ENCODE measurements around the gene C5orf46.
"Not testable (repeated sequence)": the region's sequence is repeated elsewhere in the genome, so short reads cannot be mapped to it uniquely, and the experiment has no call there.

Gene C5orf46

GRCh38 chr5:147887930-147888329 lies 18.4 kb downstream of the C5orf46 start:
- Histone ChIP-seq H3K4me1 (ENCODE audit: control insufficient read depth, insufficient read depth, low read length) (peaks cover 9% of the 10 kb centered on the region), H3K4me3 (ENCODE audit: low read length) (no peak overlapping the region), H3K9me3 (ENCODE audit: control insufficient read depth, low read length) (no peaks in the 10 kb centered on the region), H3K36me3 (ENCODE audit: control insufficient read depth, insufficient read depth, low read length) (no peaks in the 10 kb centered on the region), H3K9ac (ENCODE audit: low read length) (no peak overlapping the region), H3K27me3 (ENCODE audit: control insufficient read depth, insufficient read depth, low read length) (no peaks in the 10 kb centered on the region)

GRCh38 chr5:147887026-147887627 lies 19.2 kb downstream of the C5orf46 start:
- no peak overlapping the region for H3K9ac ChIP-seq (ENCODE audit: low read length)
- H3K4me3 ChIP-seq (ENCODE audit: low read length) = no peak overlapping the region
- no peaks in the 10 kb centered on the region for H3K36me3 ChIP-seq (ENCODE audit: control insufficient read depth, insufficient read depth, low read length)
- H3K9me3 ChIP-seq (ENCODE audit: control insufficient read depth, low read length) = no peaks in the 10 kb centered on the region
- peaks cover 3% of the 10 kb centered on the region for H3K4me1 ChIP-seq (ENCODE audit: control insufficient read depth, insufficient read depth, low read length)
- H3K27me3 ChIP-seq (ENCODE audit: control insufficient read depth, insufficient read depth, low read length) = no peaks in the 10 kb centered on the region

GRCh38 chr5:147882586-147883313 lies 23.6 kb downstream of the C5orf46 start:
- H3K4me1 ChIP-seq (ENCODE audit: control insufficient read depth, insufficient read depth, low read length) = no peaks in the 10 kb centered on the region
- H3K36me3 ChIP-seq (ENCODE audit: control insufficient read depth, insufficient read depth, low read length) = no peaks in the 10 kb centered on the region
- no peaks in the 10 kb centered on the region for H3K27me3 ChIP-seq (ENCODE audit: control insufficient read depth, insufficient read depth, low read length)
- H3K9ac ChIP-seq (ENCODE audit: low read length) = no peak overlapping the region
- no peak overlapping the region for H3K4me3 ChIP-seq (ENCODE audit: low read length)
- no peaks in the 10 kb centered on the region for H3K9me3 ChIP-seq (ENCODE audit: control insufficient read depth, low read length)

GRCh38 chr5:147880487-147880886 lies 25.9 kb downstream of the C5orf46 start:
- Histone ChIP-seq H3K4me3 (ENCODE audit: low read length) (no peak overlapping the region), H3K4me1 (ENCODE audit: control insufficient read depth, insufficient read depth, low read length) (no peaks in the 10 kb centered on the region), H3K9ac (ENCODE audit: low read length) (no peak overlapping the region), H3K9me3 (ENCODE audit: control insufficient read depth, low read length) (no peaks in the 10 kb centered on the region), H3K36me3 (ENCODE audit: control insufficient read depth, insufficient read depth, low read length) (no peaks in the 10 kb centered on the region), H3K27me3 (ENCODE audit: control insufficient read depth, insufficient read depth, low read length) (no peaks in the 10 kb centered on the region)

DNA sequence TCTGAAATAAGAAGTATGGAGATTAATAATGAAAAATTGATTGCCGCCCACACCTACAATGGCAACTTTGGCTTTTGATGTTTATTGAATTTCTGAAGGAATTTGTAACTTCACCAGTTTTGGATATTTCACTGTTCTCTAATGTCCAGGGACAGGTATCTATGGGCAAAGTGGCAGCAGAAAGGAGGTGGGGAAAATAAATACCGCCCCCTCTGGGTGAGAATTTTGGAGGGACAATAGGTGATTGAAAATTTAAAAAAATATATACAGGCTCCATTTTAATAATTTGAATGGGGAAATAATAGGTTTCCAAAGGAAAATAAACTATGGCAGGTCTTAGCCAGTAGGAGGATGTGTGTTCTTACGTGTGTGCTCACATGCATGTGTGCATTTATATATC lies 26.6 kb downstream of the C5orf46 start:
- no peak overlapping the region for H3K4me3 ChIP-seq (ENCODE audit: low read length)
- H3K9me3 ChIP-seq (ENCODE audit: control insufficient read depth, low read length) = no peaks in the 10 kb centered on the region
- no peak overlapping the region for H3K9ac ChIP-seq (ENCODE audit: low read length)
- H3K27me3 ChIP-seq (ENCODE audit: control insufficient read depth, insufficient read depth, low read length) = no peaks in the 10 kb centered on the region
- H3K36me3 ChIP-seq (ENCODE audit: control insufficient read depth, insufficient read depth, low read length) = no peaks in the 10 kb centered on the region
- H3K4me1 ChIP-seq (ENCODE audit: control insufficient read depth, insufficient read depth, low read length) = no peaks in the 10 kb centered on the region

- H3K4me3 ChIP-seq (ENCODE audit: low read length) = no peak within 1 kb of the TSS
- no peaks in the 10 kb centered on the region for H3K9me3 ChIP-seq (ENCODE audit: control insufficient read depth, low read length)
- H3K36me3 ChIP-seq (ENCODE audit: control insufficient read depth, insufficient read depth, low read length) = no peaks in the 10 kb centered on the region
- no peaks in the 10 kb centered on the region for H3K4me1 ChIP-seq (ENCODE audit: control insufficient read depth, insufficient read depth, low read length)
- no peaks in the 10 kb centered on the region for H3K27me3 ChIP-seq (ENCODE audit: control insufficient read depth, insufficient read depth, low read length)
- H3K9ac ChIP-seq (ENCODE audit: low read length) = no peak within 1 kb of the TSS
These were observed 28.1 kb downstream of the C5orf46 start, which contains the start of gene SCGB3A2 for GRCh38 chr5:147878066-147878759. Gene SCGB3A2 (plus strand): TSS chr5:147878711. CDS start chr5:147878804, 93 bp downstream.

DNA sequence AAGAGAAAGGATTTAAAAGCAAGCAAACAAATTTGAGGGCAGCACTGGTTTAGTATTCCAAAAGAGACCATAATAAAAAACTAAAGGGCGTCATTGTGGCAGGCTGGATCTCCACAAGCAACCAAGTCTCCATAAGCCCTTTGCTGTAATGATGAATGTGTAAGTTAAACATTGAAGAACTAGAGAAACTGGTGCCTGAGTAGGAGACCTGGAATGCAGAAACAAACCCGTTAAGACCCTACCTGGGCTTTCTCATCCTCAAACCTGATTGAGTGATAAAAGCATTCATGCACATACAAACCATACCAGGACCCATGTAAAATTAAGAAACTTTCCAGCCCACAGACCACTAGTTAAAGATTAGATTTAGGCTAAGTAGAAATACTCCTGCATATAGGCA lies 29.7 kb downstream of the C5orf46 start:
- no peaks in the 10 kb centered on the region for H3K36me3 ChIP-seq (ENCODE audit: control insufficient read depth, insufficient read depth, low read length)
- H3K27me3 ChIP-seq (ENCODE audit: control insufficient read depth, insufficient read depth, low read length) = no peaks in the 10 kb centered on the region
- H3K4me3 ChIP-seq (ENCODE audit: low read length) = no peak overlapping the region
- H3K9me3 ChIP-seq (ENCODE audit: control insufficient read depth, low read length) = no peaks in the 10 kb centered on the region
- no peak overlapping the region for H3K9ac ChIP-seq (ENCODE audit: low read length)
- no peaks in the 10 kb centered on the region for H3K4me1 ChIP-seq (ENCODE audit: control insufficient read depth, insufficient read depth, low read length)

DNA sequence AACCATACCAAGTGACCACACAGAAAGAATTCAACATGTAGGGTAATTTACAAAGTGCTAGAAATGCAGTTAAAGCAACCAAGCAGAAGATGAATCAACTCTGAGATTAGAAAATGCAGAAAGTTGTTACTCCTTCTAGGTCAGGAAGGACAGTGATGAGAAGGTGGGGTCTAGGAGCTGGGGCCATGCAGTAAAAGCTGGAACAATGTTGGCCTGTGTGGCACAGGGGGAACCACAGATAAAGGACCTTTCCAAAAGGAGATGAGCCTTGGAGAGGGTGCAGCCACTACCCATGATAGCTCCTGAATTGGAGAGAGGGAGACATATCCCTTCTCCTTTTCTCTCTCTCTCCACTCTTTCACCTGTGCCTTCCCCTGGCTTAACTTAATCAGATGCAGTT lies 30.2 kb downstream of the C5orf46 start:
- Histone ChIP-seq H3K4me1 (ENCODE audit: control insufficient read depth, insufficient read depth, low read length) (no peaks in the 10 kb centered on the region), H3K27me3 (ENCODE audit: control insufficient read depth, insufficient read depth, low read length) (no peaks in the 10 kb centered on the region), H3K4me3 (ENCODE audit: low read length) (no peak overlapping the region)

GRCh38 chr5:147874910-147875367 lies 31.4 kb downstream of the C5orf46 start:
- Histone ChIP-seq H3K9ac (ENCODE audit: low read length) (no peak overlapping the region), H3K36me3 (ENCODE audit: control insufficient read depth, insufficient read depth, low read length) (no peaks in the 10 kb centered on the region), H3K4me3 (ENCODE audit: low read length) (no peak overlapping the region), H3K27me3 (ENCODE audit: control insufficient read depth, insufficient read depth, low read length) (no peaks in the 10 kb centered on the region), H3K4me1 (ENCODE audit: control insufficient read depth, insufficient read depth, low read length) (no peaks in the 10 kb centered on the region), H3K9me3 (ENCODE audit: control insufficient read depth, low read length) (no peaks in the 10 kb centered on the region)

More for the DNA sequence above, 30.2 kb downstream of the C5orf46 start:
- Histone ChIP-seq H3K36me3 (ENCODE audit: control insufficient read depth, insufficient read depth, low read length) (no peaks in the 10 kb centered on the region), H3K9me3 (ENCODE audit: control insufficient read depth, low read length) (no peaks in the 10 kb centered on the region), H3K9ac (ENCODE audit: low read length) (no peak overlapping the region)

DNA sequence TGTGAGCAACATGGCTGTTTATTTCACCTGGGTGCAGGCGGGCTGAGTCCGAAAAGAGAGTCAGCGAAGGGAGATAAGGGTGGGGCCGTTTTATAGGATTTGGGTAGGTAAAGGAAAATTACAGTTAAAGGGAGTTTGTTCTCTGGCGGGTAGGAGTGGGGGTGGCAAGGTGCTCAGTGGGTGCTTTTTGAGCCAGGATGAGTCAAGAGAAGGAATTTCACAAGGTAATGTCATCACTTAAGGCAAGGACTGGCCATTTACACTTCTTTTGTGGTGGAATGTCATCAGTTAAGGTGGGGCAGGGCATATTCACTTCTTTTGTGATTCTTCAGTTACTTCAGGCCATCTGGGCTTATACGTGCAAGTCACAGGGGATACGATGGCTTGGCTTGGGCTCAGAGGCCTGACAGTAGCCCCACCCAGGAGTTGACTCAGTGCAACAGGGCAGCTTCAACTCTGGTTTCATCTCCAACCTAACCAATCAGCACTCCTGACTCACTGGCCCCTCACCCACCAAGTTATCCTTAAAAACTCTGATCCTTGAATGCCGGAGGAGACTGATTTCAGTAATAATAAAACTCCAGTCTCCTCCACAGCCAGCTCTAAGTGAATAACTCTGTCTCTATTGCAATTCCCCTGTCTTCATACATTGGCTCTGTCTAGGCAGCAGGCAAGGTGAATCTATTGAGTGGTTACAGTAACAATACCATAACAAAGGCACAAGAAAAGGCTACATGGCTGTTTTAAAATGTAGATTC lies 32.0 kb downstream of the C5orf46 start:
- H3K27me3 ChIP-seq (ENCODE audit: control insufficient read depth, insufficient read depth, low read length); H3K9me3 ChIP-seq (ENCODE audit: control insufficient read depth, low read length); H3K9ac ChIP-seq (ENCODE audit: low read length); H3K4me1 ChIP-seq (ENCODE audit: control insufficient read depth, insufficient read depth, low read length); H3K4me3 ChIP-seq (ENCODE audit: low read length); H3K36me3 ChIP-seq (ENCODE audit: control insufficient read depth, insufficient read depth, low read length): not testable (repeated sequence)

DNA sequence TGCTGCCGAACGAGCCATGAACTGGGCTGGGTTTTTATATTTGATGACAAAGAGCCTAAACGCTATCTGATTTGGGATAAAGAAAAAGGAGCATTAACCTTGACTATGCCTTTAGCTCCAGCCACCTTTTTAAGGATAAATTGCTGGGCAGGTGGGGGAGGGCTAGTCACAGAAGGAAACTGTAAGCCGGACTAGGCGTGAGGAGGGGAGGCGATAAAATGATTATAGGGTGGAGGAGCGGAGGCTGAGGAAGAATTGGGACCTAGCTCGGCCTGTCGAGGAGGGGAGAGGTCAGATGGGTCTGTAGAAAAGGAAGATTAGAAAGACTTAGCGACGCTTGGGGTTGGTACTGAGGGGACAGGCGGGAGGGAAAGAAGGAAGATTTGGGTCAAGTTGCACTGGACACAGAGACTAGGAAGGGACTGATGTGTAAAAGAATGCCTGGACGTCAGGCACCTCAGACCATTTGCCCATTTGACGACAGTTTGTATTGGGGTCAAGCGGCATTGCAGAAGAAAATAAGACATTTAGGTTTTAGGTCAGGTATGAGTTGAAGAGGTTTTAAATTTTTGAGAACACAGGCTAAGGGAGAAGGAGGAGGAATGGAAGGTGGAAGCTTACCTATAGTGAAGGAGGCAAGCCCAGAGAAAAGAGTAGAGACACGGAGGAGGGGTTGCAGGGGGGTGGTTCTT lies 33.4 kb downstream of the C5orf46 start:
- H3K36me3 ChIP-seq (ENCODE audit: control insufficient read depth, insufficient read depth, low read length); H3K27me3 ChIP-seq (ENCODE audit: control insufficient read depth, insufficient read depth, low read length); H3K4me3 ChIP-seq (ENCODE audit: low read length); H3K9me3 ChIP-seq (ENCODE audit: control insufficient read depth, low read length); H3K9ac ChIP-seq (ENCODE audit: low read length); H3K4me1 ChIP-seq (ENCODE audit: control insufficient read depth, insufficient read depth, low read length): not testable (repeated sequence)

All from mucosa of stomach (tissue), 1 donor.